ENCODE results near the gene SYT9.

The SYT9 gene

DNA sequence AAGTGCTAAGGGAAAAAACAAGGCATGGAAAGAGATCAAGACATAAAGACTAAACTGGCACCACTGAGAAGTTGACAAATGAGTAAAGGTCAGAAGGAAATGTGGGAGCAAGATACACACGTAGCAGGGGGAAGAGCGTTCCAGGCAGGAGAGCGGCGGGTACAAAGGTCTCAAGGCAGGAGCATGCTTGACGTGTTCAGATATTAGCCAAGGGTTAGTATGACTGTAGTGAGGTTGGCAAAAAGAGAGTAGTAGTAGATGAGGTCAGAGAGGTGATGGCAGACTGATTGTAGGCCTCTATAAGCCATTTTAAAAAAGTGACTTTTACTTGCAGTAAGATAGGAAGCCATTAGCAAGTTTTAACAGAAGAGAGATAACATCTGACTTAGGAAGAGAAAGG lies 9.9 kb downstream of the SYT9 start:
- H3K4me3 Mint-ChIP-seq: no peak overlapping the region
- no peaks in the 10 kb centered on the region for H3K9me3 Mint-ChIP-seq
- H3K27me3 Mint-ChIP-seq (ENCODE audit: low read depth, poor library complexity): peaks cover 4% of the 10 kb centered on the region
- TF ChIP-seq, protein P1, sequence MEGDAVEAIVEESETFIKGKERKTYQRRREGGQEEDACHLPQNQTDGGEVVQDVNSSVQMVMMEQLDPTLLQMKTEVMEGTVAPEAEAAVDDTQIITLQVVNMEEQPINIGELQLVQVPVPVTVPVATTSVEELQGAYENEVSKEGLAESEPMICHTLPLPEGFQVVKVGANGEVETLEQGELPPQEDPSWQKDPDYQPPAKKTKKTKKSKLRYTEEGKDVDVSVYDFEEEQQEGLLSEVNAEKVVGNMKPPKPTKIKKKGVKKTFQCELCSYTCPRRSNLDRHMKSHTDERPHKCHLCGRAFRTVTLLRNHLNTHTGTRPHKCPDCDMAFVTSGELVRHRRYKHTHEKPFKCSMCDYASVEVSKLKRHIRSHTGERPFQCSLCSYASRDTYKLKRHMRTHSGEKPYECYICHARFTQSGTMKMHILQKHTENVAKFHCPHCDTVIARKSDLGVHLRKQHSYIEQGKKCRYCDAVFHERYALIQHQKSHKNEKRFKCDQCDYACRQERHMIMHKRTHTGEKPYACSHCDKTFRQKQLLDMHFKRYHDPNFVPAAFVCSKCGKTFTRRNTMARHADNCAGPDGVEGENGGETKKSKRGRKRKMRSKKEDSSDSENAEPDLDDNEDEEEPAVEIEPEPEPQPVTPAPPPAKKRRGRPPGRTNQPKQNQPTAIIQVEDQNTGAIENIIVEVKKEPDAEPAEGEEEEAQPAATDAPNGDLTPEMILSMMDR (IDR thresholded peaks at IDR 0.05): no peak
- H3K36me3 Mint-ChIP-seq (ENCODE audit: low read depth): no peaks in the 10 kb centered on the region
- H3K27ac Mint-ChIP-seq: no peak overlapping the region
- DNase-seq: no peak
- no peaks in the 10 kb centered on the region for H3K4me1 Mint-ChIP-seq

DNA sequence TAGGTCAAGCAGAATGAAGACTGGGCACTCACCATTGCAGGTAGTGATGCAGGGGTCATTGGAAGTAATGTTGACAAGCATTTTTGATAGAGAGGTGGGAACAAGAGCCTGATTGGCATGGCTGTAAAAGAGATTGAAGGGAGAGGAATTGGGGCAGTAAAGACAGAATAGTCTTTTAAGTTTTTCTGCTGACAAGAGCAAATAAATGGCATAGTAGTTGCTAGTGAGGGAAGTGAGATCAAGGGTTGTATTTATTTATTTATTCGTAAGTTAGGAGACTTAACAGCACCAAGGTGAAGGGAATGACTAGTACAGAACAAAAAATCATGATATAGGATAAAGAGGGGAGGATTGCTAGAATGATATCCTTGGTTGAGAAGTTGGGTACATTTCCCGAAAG lies 11.0 kb downstream of the SYT9 start:
- H3K4me3 Mint-ChIP-seq: no peak overlapping the region
- H3K4me1 Mint-ChIP-seq: no peaks in the 10 kb centered on the region

DNA sequence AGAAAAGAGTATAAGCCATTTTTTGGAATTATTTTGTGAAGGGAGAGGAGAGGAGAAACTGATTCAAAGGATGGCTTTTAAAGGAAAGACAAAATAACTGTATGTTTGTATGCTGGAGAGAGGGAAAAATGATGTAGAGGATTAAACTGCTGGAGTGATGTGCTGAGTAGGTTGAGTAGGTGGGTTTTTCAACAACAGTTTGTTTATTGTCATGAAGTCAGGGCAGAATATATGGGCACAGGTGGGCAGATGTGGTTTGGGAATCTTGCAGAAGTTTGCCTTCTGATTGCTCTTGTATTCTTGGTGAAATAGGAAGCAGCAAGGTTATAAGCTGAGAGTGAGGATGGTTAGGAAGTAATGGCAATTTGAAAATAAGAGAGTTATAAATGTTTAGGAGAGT lies 12.1 kb downstream of the SYT9 start:
- H3K9me3 Mint-ChIP-seq: no peaks in the 10 kb centered on the region

More for the DNA sequence above, 11.0 kb downstream of the SYT9 start:
- no peaks in the 10 kb centered on the region for H3K36me3 Mint-ChIP-seq (ENCODE audit: low read depth)
- peaks cover 4% of the 10 kb centered on the region for H3K27me3 Mint-ChIP-seq (ENCODE audit: low read depth, poor library complexity)
- TF ChIP-seq, protein P1 (IDR thresholded peaks at IDR 0.05): no peak
- H3K27ac Mint-ChIP-seq: no peak overlapping the region
- no peak for DNase-seq
- H3K9me3 Mint-ChIP-seq: no peaks in the 10 kb centered on the region

DNA sequence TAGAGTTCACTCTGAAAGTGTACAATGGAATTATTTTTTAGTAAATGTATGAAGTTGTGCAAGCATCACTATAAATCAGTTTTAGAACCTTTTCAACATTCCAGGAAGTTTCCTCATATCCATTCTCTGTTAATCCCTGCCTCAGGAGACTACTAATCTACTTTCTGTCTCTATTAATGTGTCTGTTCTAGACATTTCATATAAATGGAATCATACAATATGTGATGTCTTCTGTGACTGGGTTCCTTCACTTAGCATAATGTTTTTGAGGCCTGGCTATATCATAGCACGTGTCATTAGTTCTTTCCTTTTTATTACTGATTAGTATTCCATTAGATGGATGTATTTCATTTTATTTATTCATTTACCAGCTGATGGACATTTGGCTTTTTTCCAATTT lies 17.1 kb downstream of the SYT9 start:
- Mint-ChIP-seq H3K9me3 (no peaks in the 10 kb centered on the region), H3K4me1 (no peaks in the 10 kb centered on the region), H3K36me3 (ENCODE audit: low read depth) (no peaks in the 10 kb centered on the region), H3K4me3 (no peak overlapping the region), H3K27me3 (ENCODE audit: low read depth, poor library complexity) (peaks cover 8% of the 10 kb centered on the region), H3K27ac (no peak overlapping the region)
- TF ChIP-seq, protein P1 (IDR thresholded peaks at IDR 0.05): no peak
- DNase-seq: no peak

More for the DNA sequence above, 12.1 kb downstream of the SYT9 start:
- Mint-ChIP-seq H3K4me1 (no peaks in the 10 kb centered on the region), H3K27ac (no peak overlapping the region), H3K27me3 (ENCODE audit: low read depth, poor library complexity) (peaks cover 4% of the 10 kb centered on the region), H3K4me3 (no peak overlapping the region), H3K36me3 (ENCODE audit: low read depth) (no peaks in the 10 kb centered on the region)
- TF ChIP-seq, protein P1 (IDR thresholded peaks at IDR 0.05): no peak
- no peak for DNase-seq

DNA sequence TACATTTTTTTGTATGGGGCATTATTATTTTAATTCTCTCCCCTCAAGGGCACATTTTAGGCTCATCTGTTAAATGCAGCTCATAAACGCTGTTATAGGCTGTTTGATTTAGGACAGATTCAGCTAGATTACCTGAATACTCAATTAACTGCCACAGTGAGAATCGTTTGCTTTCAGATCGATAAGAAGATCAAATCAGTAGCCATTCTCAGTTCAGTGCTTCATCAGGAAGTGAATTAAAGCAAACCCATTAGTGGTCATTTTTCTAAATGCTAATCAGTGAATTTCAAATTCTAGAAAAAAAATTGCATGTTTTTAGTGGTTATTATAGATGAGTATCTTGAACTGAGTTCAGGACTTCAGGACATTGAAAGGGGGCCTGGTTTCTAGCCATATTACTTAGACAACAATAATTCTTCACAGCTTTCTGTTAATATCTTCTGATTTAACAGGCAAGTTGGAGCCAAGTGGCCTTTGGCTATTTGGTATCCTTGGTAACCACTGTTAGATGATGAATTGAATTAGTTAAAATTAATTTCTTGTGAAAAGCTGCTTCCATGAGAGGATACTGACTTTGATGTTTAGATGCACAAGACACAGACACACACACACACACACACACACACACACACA lies 18.6 kb downstream of the SYT9 start:
- no peaks in the 10 kb centered on the region for H3K36me3 Mint-ChIP-seq (ENCODE audit: low read depth)
- H3K4me1 Mint-ChIP-seq: peaks cover 8% of the 10 kb centered on the region
- DNase-seq: no peak
- no peak overlapping the region for H3K4me3 Mint-ChIP-seq
- TF ChIP-seq, protein P1 (IDR thresholded peaks at IDR 0.05): no peak
- no peaks in the 10 kb centered on the region for H3K9me3 Mint-ChIP-seq
- no peak overlapping the region for H3K27ac Mint-ChIP-seq
- H3K27me3 Mint-ChIP-seq (ENCODE audit: low read depth, poor library complexity): peaks cover 8% of the 10 kb centered on the region

DNA sequence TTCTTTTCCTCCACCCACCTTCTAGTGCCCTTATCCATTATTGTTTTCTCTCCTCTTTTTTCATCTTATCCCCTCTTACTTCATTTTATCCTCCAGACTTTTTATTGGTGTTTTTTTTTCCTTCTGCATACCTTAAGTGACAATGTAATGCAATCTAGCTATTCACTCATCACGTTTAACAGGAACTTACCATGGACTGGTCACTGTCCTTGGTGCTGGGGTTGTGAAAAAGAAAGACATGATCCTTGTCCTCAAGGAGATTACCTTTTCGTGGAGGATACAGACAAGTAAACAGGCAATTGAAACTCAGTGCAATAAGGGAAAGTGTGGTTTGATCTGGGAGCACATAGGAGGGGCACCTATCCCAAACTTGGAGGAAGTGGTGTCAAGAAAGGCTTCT lies 20.7 kb downstream of the SYT9 start:
- Mint-ChIP-seq H3K27me3 (ENCODE audit: low read depth, poor library complexity) (peaks cover 18% of the 10 kb centered on the region), H3K4me1 (peaks cover 16% of the 10 kb centered on the region), H3K9me3 (no peaks in the 10 kb centered on the region), H3K4me3 (no peak overlapping the region), H3K27ac (no peak overlapping the region), H3K36me3 (ENCODE audit: low read depth) (no peaks in the 10 kb centered on the region)
- DNase-seq: no peak
- TF ChIP-seq, protein P1 (IDR thresholded peaks at IDR 0.05): no peak
